Body of pancreas (tissue), 4 donors: ENCODE data around the gene TNRC18. TPM values are rescaled to one million over a fixed set of nuclear protein-coding genes. Genes with fewer than 3 reads are reported as not detected.

Experiments
- ATAC-seq: fragments of 150-250 bp; one replicate; pipeline ENCODE4 v1.9.1; 2016
- DNase-seq, 4 donors: peaks; one replicate each; pipeline ENCODE4 v3.0.0-alpha.2; 2019
- H3K27ac ChIP-seq, 4 donors: fragments of 200-600 bp; sonication (generic); 1 replicate in 3 of 4; 2 replicates in 1 of 4; pipeline versions ENCODE4 v1.5.1 to v1.6.1; 2016 to 2019; ENCODE audit warnings: mild to moderate bottlenecking in 1 of 4, mixed read lengths in 1 of 4, moderate library complexity in 1 of 4
- H3K27me3 ChIP-seq, 2 donors: fragments of 200-600 bp; sonication (generic); one replicate each; pipeline ENCODE4 v1.6.0; 2016; ENCODE audit warnings: mild to moderate bottlenecking in 1 of 2
- H3K36me3 ChIP-seq, 2 donors: fragments of 200-600 bp; sonication (generic); replicated peaks in 1 of 2; 2 replicates each; pipeline ENCODE4 v1.5.1; 2016; ENCODE audit warnings: low read depth in 2 of 2; ENCODE audit not compliant: insufficient read depth in 1 of 2
- H3K4me1 ChIP-seq: fragments of 200-600 bp; sonication (generic); one replicate; pipeline ENCODE4 v1.6.0; 2016
- H3K4me3 ChIP-seq, 2 donors: fragments of 200-600 bp; sonication (generic); 1 replicate in 1 of 2; 2 replicates in 1 of 2; pipeline ENCODE4 v1.5.1; 2016 to 2019
- H3K9me3 ChIP-seq, 3 donors: fragments of 200-600 bp; sonication (generic); 1 replicate in 2 of 3; 2 replicates in 1 of 3; pipeline ENCODE4 v1.5.1; 2016
- POLR2A ChIP-seq, 3 donors: fragments of 450-650 bp; IDR thresholded peaks; one replicate each; pipeline ENCODE4 v1.6.1; 2016; ENCODE audit warnings: antibody characterized with exemption in 3 of 3, mild to moderate bottlenecking in 2 of 3
- WGBS, 2 donors: methylation state at CpG; one replicate each; pipeline ENCODE4 v1.1.5; 2017; 5-methylcytosine and 5-hydroxymethylcytosine counted together
- intact Hi-C: fragments of 100-400 bp; cut with DNase I; formaldehyde crosslinking; loops from one replicate; pipeline ENCODE4 v1.15.1; 2023
- total RNA-seq, 2 donors: library from RNA; depleted of rRNA; stranded (reverse); fragments of >200 nt; gene quantifications; one replicate each; pipeline ENCODE4 v1.1.0, GENCODE V29; 2016
- TF ChIP-seq, protein P1 (sequence below), 7 experiments: fragments of 450-650 bp in 4 of 7; fragments of 200-600 bp in 3 of 7; sonication (generic) in 3 of 7; IDR thresholded peaks; one replicate each; pipeline ENCODE4 v1.5.1; 2016 to 2019; ENCODE audit warnings: antibody characterized with exemption in 7 of 7

TNRC18 gene
- total RNA-seq, 2 donors from 2014 or later, result 87.9 to 201 TPM

GRCh38 chr7:5350174-5350463 lies 73.5 kb downstream of the TNRC18 start:
- no peaks in the 10 kb centered on the region for H3K9me3 ChIP-seq
- H3K4me1 ChIP-seq, result peaks cover 10% of the 10 kb centered on the region
- H3K27ac ChIP-seq, result no peak overlapping the region
- no peaks in the 10 kb centered on the region for H3K27me3 ChIP-seq
- TF ChIP-seq POLR2A (IDR thresholded peaks at IDR 0.05), result no peak
- TF ChIP-seq, protein P1, sequence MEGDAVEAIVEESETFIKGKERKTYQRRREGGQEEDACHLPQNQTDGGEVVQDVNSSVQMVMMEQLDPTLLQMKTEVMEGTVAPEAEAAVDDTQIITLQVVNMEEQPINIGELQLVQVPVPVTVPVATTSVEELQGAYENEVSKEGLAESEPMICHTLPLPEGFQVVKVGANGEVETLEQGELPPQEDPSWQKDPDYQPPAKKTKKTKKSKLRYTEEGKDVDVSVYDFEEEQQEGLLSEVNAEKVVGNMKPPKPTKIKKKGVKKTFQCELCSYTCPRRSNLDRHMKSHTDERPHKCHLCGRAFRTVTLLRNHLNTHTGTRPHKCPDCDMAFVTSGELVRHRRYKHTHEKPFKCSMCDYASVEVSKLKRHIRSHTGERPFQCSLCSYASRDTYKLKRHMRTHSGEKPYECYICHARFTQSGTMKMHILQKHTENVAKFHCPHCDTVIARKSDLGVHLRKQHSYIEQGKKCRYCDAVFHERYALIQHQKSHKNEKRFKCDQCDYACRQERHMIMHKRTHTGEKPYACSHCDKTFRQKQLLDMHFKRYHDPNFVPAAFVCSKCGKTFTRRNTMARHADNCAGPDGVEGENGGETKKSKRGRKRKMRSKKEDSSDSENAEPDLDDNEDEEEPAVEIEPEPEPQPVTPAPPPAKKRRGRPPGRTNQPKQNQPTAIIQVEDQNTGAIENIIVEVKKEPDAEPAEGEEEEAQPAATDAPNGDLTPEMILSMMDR (IDR thresholded peaks at IDR 0.05), result no peak
- no peak for DNase-seq
- no peak overlapping the region for H3K4me3 ChIP-seq
- peaks cover 6 to 17% of the 10 kb centered on the region in 2 donors for H3K36me3 ChIP-seq
- ATAC-seq, result no peak
- 78 to 88% methylated on average over 6 of the region's 15 CpGs for WGBS, 2 donors
- intact Hi-C loops, result no loop called here

GRCh38 chr7:5349437-5350173 lies 74.0 kb downstream of the TNRC18 start:
- Histone ChIP-seq H3K4me1 (peaks cover 5% of the 10 kb centered on the region), H3K9me3 (no peaks in the 10 kb centered on the region), H3K4me3 (no peak overlapping the region), H3K27ac (no peak overlapping the region), H3K36me3 (peaks cover 11 to 22% of the 10 kb centered on the region in 2 donors), H3K27me3 (no peaks in the 10 kb centered on the region)
- 87 to 89% methylated on average over 26 to 32 of the region's 34 CpGs for WGBS, 2 donors
- intact Hi-C loops, result no loop called here
- ATAC-seq (no peak), DNase-seq (no peak)
- TF ChIP-seq, protein P1 (IDR thresholded peaks at IDR 0.05), result no peak
- TF ChIP-seq POLR2A (IDR thresholded peaks at IDR 0.05), result no peak

GRCh38 chr7:5349005-5349380 lies 74.6 kb downstream of the TNRC18 start:
- no peak for TF ChIP-seq POLR2A (IDR thresholded peaks at IDR 0.05)
- TF ChIP-seq, protein P1 (IDR thresholded peaks at IDR 0.05), result no peak
- no peaks in the 10 kb centered on the region for H3K27me3 ChIP-seq
- H3K36me3 ChIP-seq, result peaks cover 17 to 27% of the 10 kb centered on the region in 2 donors
- 92 to 97% methylated on average over 6 to 17 of the region's 17 CpGs for WGBS, 2 donors
- no peak for ATAC-seq
- H3K4me1 ChIP-seq, result no peaks in the 10 kb centered on the region
- no peak for DNase-seq
- no peak overlapping the region for H3K27ac ChIP-seq
- no peak overlapping the region for H3K4me3 ChIP-seq
- H3K9me3 ChIP-seq, result no peaks in the 10 kb centered on the region
- intact Hi-C loops, result no loop called here

DNA sequence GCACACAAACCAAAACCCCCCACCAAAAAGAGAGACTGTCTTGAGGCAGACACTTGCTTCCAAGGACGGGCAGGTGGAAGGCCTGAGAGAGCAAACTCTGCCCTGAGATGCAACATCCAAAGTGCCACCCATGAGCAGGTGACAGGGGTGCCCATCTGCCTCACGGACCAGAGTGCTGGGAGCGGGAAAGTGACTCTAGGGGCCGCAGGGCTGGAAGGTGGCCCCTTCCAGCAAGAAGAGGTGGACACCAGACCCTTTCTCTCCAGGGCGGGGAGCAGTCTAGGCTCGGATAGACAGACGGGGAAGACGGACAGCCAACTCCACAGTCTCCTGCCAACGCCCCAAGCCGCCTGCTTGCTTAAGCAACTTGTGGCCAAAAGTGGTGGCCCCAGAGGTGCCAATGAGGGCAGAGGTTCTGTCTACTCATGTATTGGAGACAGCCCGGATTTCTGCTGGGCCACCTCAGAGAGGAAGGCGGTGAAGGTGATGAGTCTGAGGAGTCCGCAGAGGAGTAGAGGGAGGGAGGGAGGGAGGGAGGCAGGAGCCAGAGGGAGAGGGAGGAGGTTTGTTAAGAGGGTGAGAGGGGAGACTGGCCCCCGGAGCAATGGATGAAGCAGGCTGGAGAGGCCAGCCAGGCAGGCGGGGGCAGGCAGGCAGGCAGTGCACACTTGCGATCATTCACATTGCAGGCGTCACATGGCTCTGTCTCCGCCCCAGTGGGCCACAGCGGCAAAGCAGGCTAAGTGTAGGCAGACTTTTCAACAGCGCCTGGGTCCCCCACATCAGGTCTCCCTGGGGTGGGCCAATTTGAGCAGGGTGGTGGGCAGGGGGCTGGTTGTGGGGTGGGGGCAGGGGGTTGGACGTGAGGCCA lies 75.3 kb downstream of the TNRC18 start:
- TF ChIP-seq, protein P1 (IDR thresholded peaks at IDR 0.05), result no peak
- TF ChIP-seq POLR2A (IDR thresholded peaks at IDR 0.05), result no peak
- H3K27me3 ChIP-seq, result no peaks in the 10 kb centered on the region
- H3K36me3 ChIP-seq, result peaks cover 22 to 33% of the 10 kb centered on the region in 2 donors
- DNase-seq (no peak), ATAC-seq (no peak)
- 93 to 95% methylated on average over 15 to 20 of the region's 21 CpGs for WGBS, 2 donors
- no peak overlapping the region for H3K4me3 ChIP-seq
- H3K27ac ChIP-seq, result no peak overlapping the region
- intact Hi-C loops, result no loop called here
- no peaks in the 10 kb centered on the region for H3K4me1 ChIP-seq
- H3K9me3 ChIP-seq, result no peaks in the 10 kb centered on the region
